GM20000 (cell line): Measurements from ENCODE around the gene EML6.

Experiments used
- DNase-seq: peaks from one replicate; pipeline ENCODE4 v3.0.0; 2012; ENCODE audit warnings: low spot score
- CTCF ChIP-seq: IDR thresholded peaks from 2 replicates; pipeline ENCODE4 v1.5.1; 2012; ENCODE audit warnings: mild to moderate bottlenecking, control low read depth; ENCODE audit errors: extremely low read depth, missing control alignments

The EML6 gene

GRCh38 chr2:54776494-54776893, 53.0 kb downstream of the EML6 start:
- no peak for DNase-seq
- TF ChIP-seq CTCF = no peak

GRCh38 chr2:54783349-54783748, 59.9 kb downstream of the EML6 start:
- no peak for TF ChIP-seq CTCF
- no peak for DNase-seq

- no peak for DNase-seq
These were observed 63.8 kb downstream of the EML6 start for GRCh38 chr2:54787270-54787669.

GRCh38 chr2:54787755-54788366, 64.4 kb downstream of the EML6 start:
- no peak for DNase-seq
- TF ChIP-seq CTCF = no peak

More at GRCh38 chr2:54787270-54787669, 63.8 kb downstream of the EML6 start:
- TF ChIP-seq CTCF = no peak

GRCh38 chr2:54789878-54790277, 66.4 kb downstream of the EML6 start:
- TF ChIP-seq CTCF = no peak
- DNase-seq = no peak

- no peak for TF ChIP-seq CTCF
- DNase-seq = no peak
These were observed 68.4 kb downstream of the EML6 start for GRCh38 chr2:54791831-54792230.

GRCh38 chr2:54797307-54797706, 73.8 kb downstream of the EML6 start:
- DNase-seq = no peak
- TF ChIP-seq CTCF = no peak
